WI38 (cell line): Measurements from ENCODE around the gene NAALADL2.
"Not testable (repeated sequence)": the region's sequence is repeated elsewhere in the genome, so short reads cannot be mapped to it uniquely, and the experiment has no call there.

ENCODE experiments used
- H3K4me3 ChIP-seq: 2 replicates; pipeline ENCODE4 v1.5.1; 2011; ENCODE audit warnings: low read depth, mild to moderate bottlenecking, control low read depth, low read length
- TF ChIP-seq, protein P1 (sequence below): IDR thresholded peaks from 2 replicates; pipeline ENCODE4 v1.5.1; 2012; ENCODE audit warnings: low read depth, mild to moderate bottlenecking, control low read depth, low read length

The NAALADL2 gene

DNA sequence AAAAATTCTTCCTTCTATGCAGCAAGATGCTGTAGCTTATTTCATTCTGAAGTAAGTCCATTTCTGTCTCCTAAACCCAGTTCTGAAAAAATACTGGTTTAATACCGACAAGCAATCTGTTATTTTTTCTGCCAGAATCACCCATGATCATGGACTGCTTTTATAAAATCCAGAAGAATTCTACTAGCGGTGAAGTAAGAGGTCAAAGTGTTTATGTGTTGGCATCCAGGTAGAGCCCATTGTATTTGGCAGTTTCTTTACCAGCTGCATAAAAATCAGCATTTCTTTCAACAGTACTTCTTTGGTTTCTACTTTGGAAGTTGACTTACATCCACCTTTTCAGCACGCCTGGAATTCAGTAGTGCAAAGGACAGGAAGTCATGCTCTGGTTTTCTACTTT lies 484.8 kb downstream of the NAALADL2 start:
- TF ChIP-seq, protein P1, sequence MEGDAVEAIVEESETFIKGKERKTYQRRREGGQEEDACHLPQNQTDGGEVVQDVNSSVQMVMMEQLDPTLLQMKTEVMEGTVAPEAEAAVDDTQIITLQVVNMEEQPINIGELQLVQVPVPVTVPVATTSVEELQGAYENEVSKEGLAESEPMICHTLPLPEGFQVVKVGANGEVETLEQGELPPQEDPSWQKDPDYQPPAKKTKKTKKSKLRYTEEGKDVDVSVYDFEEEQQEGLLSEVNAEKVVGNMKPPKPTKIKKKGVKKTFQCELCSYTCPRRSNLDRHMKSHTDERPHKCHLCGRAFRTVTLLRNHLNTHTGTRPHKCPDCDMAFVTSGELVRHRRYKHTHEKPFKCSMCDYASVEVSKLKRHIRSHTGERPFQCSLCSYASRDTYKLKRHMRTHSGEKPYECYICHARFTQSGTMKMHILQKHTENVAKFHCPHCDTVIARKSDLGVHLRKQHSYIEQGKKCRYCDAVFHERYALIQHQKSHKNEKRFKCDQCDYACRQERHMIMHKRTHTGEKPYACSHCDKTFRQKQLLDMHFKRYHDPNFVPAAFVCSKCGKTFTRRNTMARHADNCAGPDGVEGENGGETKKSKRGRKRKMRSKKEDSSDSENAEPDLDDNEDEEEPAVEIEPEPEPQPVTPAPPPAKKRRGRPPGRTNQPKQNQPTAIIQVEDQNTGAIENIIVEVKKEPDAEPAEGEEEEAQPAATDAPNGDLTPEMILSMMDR = no peak
- no peak overlapping the region for H3K4me3 ChIP-seq

DNA sequence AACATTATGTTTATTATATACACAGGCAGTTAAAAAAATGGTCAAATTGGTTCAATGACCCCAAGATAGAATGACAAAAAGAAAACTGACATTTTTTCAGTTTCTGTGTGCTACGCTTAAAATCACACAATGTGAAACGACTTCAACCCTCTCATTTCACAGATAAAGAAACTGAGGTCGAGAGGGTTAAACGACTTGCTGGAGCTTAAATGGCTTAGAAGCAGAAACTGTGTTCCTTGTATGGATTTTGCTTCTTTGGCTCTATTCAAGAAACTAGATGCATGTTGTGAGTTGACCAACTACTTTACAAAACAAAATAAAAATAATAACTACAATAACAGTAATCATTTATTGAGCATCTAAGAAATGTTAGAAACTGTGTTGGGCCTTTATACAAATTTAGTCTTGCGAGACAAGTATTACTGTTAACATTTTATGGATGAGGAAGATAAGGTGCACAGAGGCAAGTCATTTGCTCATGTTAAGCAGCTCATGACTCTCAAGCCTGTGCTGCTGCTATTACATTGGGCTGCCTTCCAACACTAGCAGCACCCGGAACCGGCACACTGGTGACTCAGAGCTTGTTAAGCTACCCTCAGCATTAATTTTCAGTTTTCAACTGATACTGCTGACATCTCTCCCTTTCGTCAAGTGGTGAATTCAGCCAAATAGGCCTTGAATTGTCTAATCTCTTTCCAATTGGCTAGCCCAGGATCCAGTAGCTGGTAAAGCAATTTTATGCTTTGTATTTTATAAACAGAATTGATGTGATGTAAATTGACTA lies 487.6 kb downstream of the NAALADL2 start:
- no peak overlapping the region for H3K4me3 ChIP-seq
- TF ChIP-seq, protein P1 = no peak

DNA sequence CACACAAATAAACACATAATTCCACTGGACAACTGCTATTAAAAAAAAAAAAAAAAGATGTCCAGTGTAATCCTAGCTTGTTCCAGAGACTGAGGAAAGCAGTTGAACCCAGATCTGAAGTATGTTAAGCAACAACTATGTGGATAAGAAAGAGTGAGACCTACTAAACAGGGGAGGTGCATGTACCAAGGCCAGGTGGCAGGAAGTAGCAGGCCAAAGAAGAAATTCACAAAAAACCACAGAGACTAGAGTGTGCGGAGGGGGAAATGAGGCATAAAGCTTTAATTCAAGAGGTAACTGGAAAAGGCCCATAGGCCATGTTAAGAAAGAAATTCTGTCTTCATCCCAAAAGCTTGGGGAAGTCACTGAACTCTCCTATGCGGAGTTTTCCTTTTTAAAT lies 490.0 kb downstream of the NAALADL2 start:
- TF ChIP-seq, protein P1 = no peak

DNA sequence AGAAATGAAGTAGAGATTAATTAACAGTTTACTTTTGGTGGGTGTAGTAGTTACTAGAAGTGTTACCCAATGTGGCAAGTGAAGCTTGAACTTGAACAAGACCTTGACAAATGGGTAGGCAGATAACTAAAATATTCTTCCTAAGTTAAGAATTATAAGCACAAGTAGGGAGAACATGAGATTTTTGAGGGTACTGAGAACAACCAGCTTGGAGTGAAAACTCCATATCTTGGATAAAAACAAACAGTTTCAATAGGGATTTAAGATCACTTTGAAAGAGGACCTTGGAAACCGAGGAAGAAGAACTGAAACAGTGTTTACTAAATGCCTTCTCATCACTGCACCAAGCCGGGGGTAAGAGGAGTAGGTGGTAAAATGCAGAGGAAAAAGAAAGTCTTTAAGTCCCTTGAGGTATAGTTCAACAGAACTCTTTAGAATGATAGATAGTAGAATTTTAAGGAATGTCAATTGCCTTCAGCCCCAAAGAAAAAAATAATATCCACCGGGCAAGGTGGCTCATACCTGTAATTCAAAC lies 496.7 kb downstream of the NAALADL2 start:
- TF ChIP-seq, protein P1 = no peak
- no peak overlapping the region for H3K4me3 ChIP-seq

More for the DNA sequence above, 490.0 kb downstream of the NAALADL2 start:
- H3K4me3 ChIP-seq = no peak overlapping the region

DNA sequence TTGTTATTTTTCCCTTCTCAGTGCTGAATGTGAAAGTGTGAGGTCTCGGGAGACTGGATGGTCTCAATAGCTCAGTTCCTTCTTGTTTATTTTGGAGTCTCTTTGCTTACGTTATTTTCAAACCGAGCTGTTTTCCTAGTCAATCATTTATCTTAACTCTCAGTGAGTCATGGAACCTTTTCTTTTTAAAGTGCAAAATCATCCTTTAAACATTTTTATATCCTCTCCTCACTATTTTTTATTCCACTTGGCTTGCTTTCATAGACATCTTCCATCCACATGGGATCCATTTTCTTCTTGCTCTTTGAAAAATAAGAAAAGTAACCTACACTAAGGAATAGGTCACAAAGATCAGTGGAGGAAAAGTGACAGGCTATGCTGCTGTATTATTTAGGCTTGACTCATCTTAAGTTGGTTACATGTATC lies 497.8 kb downstream of the NAALADL2 start:
- no peak overlapping the region for H3K4me3 ChIP-seq
- TF ChIP-seq, protein P1 = no peak

DNA sequence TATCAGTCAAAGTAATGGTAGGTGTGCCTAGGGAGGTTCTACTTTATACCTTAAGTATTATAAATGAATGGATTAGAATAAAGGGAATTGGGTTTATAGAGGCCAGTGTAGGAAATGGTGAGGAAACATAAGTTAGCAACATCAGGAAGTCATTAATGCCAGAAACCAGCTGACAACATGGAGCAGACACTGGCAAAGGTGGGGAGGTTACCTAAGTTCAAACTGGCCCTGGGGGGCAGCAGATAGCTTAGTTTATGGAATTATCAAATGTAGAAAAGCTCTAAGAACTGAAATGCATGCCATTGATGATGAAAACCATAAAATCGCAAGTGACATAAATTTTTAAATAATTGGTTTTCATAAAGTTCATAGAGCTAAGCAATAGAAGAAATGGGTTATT lies 498.6 kb downstream of the NAALADL2 start:
- H3K4me3 ChIP-seq = no peak overlapping the region
- TF ChIP-seq, protein P1 = no peak

DNA sequence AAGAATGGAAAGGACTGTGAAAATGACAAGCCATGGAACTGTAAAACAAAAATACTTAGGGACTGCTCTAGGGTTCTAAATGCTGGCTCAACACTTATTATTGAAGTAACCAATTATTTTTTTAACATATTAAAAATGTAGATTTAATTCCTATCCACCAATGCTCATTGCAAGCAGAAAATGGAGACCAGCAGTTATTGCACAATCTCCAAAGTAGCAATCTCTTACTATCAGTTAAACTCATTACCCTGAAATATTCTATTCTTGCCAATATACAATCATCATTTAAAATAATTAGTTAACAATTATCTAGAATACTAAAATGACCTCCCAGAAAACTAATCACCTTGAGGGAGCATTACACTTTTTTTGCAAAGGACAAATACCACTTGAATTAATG lies 499.8 kb downstream of the NAALADL2 start:
- H3K4me3 ChIP-seq = no peak overlapping the region
- TF ChIP-seq, protein P1 = no peak

DNA sequence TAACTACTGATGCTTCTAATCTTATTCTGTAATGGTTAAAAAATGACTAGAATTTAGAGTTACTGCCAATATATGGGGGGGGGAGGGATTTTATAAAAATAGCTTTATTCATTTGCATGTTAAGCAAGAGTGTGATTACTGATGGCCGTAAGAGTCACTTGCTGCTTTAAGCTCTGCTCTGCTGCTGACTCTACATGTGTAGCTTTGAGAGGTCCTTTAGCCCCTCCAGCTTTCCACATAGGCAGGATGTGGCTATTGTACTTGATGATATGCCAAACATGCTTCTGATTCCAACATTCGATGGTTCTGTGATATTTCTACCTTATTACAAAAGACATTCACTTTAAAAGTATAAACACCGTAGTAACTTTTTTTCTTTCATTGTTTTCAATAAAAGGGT lies 511.3 kb downstream of the NAALADL2 start:
- H3K4me3 ChIP-seq = not testable (repeated sequence)

DNA sequence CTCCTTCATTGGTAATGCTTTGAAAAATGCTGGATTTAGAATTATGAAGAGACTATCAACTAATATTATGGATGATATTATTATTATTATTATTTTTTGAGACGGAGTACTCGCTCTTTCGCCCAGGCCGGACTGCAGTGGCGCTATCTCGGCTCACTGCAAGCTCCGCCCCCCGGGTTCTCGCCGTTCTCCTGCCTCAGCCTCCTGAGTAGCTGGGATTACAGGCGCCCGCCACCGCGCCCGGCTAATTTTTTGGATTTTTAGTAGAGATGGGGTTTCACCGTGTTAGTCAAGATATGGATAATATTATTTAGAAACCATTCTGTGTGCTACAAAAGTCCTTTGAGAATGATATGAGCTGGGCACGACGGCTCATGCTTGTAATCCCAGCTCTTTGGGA lies 512.1 kb downstream of the NAALADL2 start:
- H3K4me3 ChIP-seq = not testable (repeated sequence)
